Panc1 (cell line): ENCODE data around the gene GLG1.

Experiments
- CTCF ChIP-seq: fragments of 450-650 bp; IDR thresholded peaks from 2 replicates; pipeline ENCODE4 v1.5.1; 2017; ENCODE audit warnings: mild to moderate bottlenecking
- REST ChIP-seq, 2 experiments: IDR thresholded peaks; 2 replicates each; pipeline ENCODE4 v1.6.1; 2011 to 2012; ENCODE audit warnings: low read depth in 2 of 2, control low read depth in 1 of 2, low read length in 1 of 2, mild to moderate bottlenecking in 1 of 2, moderate library complexity in 1 of 2; ENCODE audit not compliant: insufficient read depth in 1 of 2
- TCF7L2 ChIP-seq: IDR thresholded peaks from 2 replicates; pipeline ENCODE4 v1.6.1; 2011; ENCODE audit warnings: mild to moderate bottlenecking, low read depth, low read length, inconsistent platforms

GRCh38 chr16:74623839-74624235, 16.9 kb upstream of the GLG1 start:
- TF ChIP-seq TCF7L2 (no peak), REST (IDR thresholded peaks at IDR 0.05; ENCODE audit: insufficient read depth in 1 of 2, low read depth in 2 of 2, low read length in 1 of 2) (no peak), CTCF (no peak)
